WERI-Rb-1 (cell line): ENCODE measurements around the gene THTPA.

Experiments
- DNase-seq: peaks from one replicate; pipeline ENCODE4 v3.0.0-alpha.2; 2020
- H3K27ac ChIP-seq: fragments of 250-450 bp; sonication (Bioruptor Pico); 2 replicates; pipeline ENCODE4 v1.5.1; 2020; ENCODE audit warnings: mild to moderate bottlenecking, moderate library complexity
- H3K27me3 ChIP-seq: fragments of 250-450 bp; sonication (Bioruptor Pico); 2 replicates; pipeline ENCODE4 v1.5.1; 2021; ENCODE audit warnings: mild to moderate bottlenecking, low read depth, moderate library complexity; ENCODE audit not compliant: insufficient read depth, severe bottlenecking
- H3K36me3 ChIP-seq: fragments of 250-450 bp; sonication (Bioruptor Pico); 2 replicates; pipeline ENCODE4 v1.5.1; 2020; ENCODE audit warnings: mild to moderate bottlenecking, moderate library complexity
- H3K4me3 ChIP-seq: 2 replicates; pipeline ENCODE4 v1.5.1; 2011; ENCODE audit warnings: low read depth, mild to moderate bottlenecking, control low read depth, low read length
- H3K9me3 ChIP-seq: fragments of 250-450 bp; sonication (Bioruptor Pico); 2 replicates; pipeline ENCODE4 v1.5.1; 2021; ENCODE audit warnings: mild to moderate bottlenecking, moderate library complexity; ENCODE audit not compliant: severe bottlenecking
- CTCF ChIP-seq: IDR thresholded peaks from 2 replicates; pipeline ENCODE4 v1.5.1; 2011; ENCODE audit warnings: low read depth, mild to moderate bottlenecking, control low read depth, inconsistent platforms, low read length

Gene THTPA

GRCh38 chr14:23540141-23540469 is 16.0 kb upstream of the THTPA start:
- Histone ChIP-seq H3K4me3 (no peak overlapping the region), H3K27ac (no peak overlapping the region), H3K27me3 (no peaks in the 10 kb centered on the region), H3K9me3 (no peaks in the 10 kb centered on the region), H3K36me3 (no peaks in the 10 kb centered on the region; the same call in 1 of the 2 replicates)
- no peak for DNase-seq
- TF ChIP-seq CTCF = no peak

GRCh38 chr14:23542261-23542660 is 13.8 kb upstream of the THTPA start:
- no peak overlapping the region for H3K4me3 ChIP-seq
- no peak for TF ChIP-seq CTCF
- no peak for DNase-seq
- H3K27me3 ChIP-seq = no peaks in the 10 kb centered on the region
- H3K36me3 ChIP-seq = no peaks in the 10 kb centered on the region; the same call in 1 of the 2 replicates
- no peaks in the 10 kb centered on the region for H3K9me3 ChIP-seq
- H3K27ac ChIP-seq = no peak overlapping the region

- no peaks in the 10 kb centered on the region for H3K27me3 ChIP-seq
- TF ChIP-seq CTCF = no peak
- H3K27ac ChIP-seq = no peak overlapping the region
- no peaks in the 10 kb centered on the region for H3K9me3 ChIP-seq
- H3K36me3 ChIP-seq = no peaks in the 10 kb centered on the region; the same call in 1 of the 2 replicates
- no peak for DNase-seq
- no peak overlapping the region for H3K4me3 ChIP-seq
Observed at GRCh38 chr14:23543403-23543802, 12.7 kb upstream of the THTPA start.

GRCh38 chr14:23544511-23545447 is 11.3 kb upstream of the THTPA start:
- DNase-seq = no peak
- TF ChIP-seq CTCF = no peak
- Histone ChIP-seq H3K9me3 (no peaks in the 10 kb centered on the region), H3K36me3 (no peaks in the 10 kb centered on the region; the same call in 1 of the 2 replicates), H3K4me3 (no peak overlapping the region), H3K27ac (no peak overlapping the region), H3K27me3 (no peaks in the 10 kb centered on the region)

- DNase-seq = no peak
- Histone ChIP-seq H3K36me3 (no peaks in the 10 kb centered on the region; the same call in 1 of the 2 replicates), H3K9me3 (no peaks in the 10 kb centered on the region), H3K27me3 (no peaks in the 10 kb centered on the region), H3K27ac (no peak overlapping the region), H3K4me3 (no peak overlapping the region)
- no peak for TF ChIP-seq CTCF
Observed at GRCh38 chr14:23545740-23546365, 10.2 kb upstream of the THTPA start.
